CD4-positive, alpha-beta T cell treated with Interleukin-1 beta for 1 hour (primary cell): ENCODE measurements around the gene SEPTIN2.
"Not testable (repeated sequence)": the region's sequence is repeated elsewhere in the genome, so short reads cannot be mapped to it uniquely, and the experiment has no call there.

Experiments
- DNase-seq, 2 donors: peaks; one replicate each; pipeline ENCODE4 v3.0.0-alpha.2; 2020 to 2022

The SEPTIN2 gene

GRCh38 chr2:241354668-241355658, 39.2 kb downstream of the SEPTIN2 start:
- DNase-seq = peak; percentile 80 to 83

DNA sequence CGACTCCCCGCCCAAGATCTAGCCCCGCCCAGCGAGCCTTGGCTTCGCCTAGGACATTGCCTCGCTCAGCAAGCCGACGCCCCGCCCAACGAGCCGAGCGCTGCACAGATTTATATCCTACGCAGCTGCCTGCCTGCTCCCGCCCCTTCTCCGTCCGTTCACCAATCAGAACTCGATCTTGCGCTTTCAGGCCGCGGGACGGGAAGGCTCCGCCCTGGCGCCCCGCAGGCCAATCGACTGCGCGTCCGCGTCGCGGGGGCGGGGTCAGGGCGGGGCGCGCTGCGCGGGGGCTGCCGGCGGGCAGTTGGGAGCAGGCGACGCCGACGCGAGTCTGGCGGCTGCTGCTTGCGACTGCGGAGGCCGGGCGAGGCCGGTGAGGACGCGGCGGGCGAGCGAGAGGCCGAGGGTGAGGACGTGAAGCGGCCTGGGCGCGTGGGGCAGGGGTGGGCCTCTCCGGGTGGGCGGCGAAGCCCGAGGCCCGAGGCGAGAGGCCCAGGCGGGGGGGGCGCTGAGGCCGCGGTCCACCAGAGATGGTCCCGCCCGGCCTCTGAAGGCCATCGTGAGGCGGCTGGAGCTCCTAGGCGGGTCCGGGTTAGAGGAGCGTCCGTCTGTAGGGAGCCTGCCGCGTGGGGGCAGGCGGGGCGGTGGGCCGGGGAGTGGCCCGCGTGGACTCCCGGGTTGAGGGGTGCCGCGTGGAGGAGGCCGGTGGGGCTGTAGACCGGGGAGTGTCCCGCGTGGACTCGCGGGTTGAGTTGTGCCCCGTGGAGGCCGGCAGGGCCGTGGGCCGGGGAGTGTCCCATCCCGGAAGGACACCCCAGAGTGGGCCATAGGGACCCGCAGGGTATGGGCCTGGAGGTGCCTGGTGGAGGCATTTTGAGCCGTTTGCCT, 40.5 kb downstream of the SEPTIN2 start, which contains the start of gene FARP2:
TSS of gene FARP2 (plus strand) at position 303 of the 888 bp plus-strand sequence. CDS start 16,823 bp downstream, outside the sequence.
- peak; percentile 97 to 98 for DNase-seq

DNA sequence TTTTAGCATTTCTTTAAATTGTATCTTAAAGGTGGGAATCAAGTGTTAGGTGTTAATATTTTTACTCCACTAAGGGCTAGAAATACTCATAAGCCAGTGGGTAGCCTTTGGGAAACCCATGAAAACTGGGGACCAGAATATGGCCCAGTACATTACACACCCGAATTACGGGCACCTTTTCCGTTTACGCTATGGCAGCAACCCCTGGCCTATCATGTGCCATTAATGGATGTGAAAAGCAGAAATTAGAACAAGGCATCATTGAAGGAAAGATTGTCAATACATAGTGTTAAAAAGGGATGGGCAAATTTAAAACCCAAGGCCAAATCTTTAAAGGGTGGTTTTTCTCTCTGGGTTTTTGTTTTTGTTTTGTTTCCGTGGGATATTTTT, 41.1 kb downstream of the SEPTIN2 start:
- DNase-seq = no peak

GRCh38 chr2:241357531-241357930, 41.8 kb downstream of the SEPTIN2 start:
- DNase-seq = no peak

GRCh38 chr2:241358470-241358869, 42.7 kb downstream of the SEPTIN2 start:
- peak; percentile 10 to 31 for DNase-seq

DNA sequence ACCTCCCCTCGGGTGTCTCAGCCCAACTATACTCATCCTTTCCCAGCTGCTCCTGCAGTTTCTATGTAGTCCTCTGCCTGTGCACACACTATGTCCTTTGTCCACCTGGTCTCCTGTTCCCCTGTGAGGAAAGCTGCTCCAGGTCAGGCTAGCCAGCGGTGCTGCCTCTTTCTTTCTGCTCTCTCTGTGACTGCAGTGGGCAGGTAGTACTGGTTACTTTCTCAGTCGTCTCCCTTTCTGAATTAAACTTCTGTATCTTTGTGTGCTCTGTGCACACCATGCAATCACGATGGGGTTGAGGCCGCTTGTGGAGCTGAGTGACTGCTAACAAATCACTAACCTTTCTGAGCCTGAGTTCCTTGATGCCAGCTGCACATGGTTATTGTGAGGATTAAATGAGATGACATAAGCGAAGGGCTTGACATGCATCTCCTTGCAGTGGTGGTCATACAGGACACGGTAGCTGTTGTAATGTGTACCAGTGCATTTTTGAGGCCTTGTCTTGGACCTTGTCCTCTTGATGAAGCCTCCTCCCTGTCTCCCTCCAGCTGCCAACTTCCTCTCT, 43.8 kb downstream of the SEPTIN2 start:
- DNase-seq = no peak

DNA sequence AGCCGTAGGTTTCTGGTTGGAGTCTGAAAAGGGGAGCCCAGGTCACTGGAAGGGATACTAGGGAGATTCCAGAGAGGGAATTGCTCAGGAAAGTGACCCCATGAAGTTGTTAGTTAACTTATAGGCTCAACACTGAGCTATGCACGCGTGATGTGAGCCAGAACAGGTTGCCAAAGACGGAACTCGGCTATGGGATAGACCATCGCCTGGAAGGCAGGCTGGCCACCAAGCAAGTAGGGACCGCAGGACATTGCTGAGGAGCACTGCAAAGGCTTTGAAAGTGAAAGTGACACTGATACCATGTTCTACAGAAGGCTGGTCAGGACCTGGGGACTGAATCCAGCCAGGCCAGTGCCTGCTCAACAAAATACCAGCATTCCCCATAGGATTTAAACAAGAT, 47.7 kb downstream of the SEPTIN2 start:
- DNase-seq = no peak

DNA sequence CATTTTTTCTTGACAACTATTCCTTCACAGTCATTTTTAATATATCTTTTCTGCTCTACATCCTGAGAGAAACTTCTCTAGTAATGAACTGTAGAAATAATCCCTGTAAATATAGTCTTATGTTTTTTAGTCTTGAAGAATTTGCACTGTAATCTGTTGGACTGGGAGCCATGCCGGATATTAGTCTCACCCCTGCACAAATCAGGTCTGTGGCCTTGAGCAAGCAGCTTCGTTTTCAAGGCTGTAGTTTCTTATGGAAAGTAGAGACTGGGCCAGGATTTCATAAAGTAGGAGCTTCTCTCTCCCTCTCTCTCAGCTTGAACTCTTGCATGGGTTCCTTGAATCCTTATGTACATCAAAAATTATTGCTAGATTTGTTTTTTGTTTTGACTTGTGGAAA, 49.1 kb downstream of the SEPTIN2 start:
- DNase-seq = no peak

DNA sequence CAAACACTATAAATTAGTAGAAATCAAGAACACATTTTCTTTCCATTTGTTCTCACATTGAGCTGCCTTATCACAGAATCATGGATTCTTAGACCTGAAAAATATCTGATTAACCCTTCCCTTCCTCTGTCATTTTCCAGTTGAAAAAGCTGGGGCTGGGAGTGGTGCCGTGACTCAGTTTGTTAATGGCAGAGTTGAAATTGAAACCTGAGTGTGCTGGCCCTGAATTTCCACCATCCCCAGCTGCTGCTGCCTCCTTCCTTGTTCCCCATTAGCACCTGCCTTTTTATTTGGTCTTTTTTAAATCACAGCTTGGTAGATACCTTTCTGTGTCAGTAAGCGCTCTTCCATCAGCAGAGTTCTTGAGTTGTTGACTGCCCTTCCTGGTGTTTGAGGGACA, 51.0 kb downstream of the SEPTIN2 start:
- no peak for DNase-seq

GRCh38 chr2:241368643-241369042, 52.9 kb downstream of the SEPTIN2 start:
- DNase-seq = no peak

DNA sequence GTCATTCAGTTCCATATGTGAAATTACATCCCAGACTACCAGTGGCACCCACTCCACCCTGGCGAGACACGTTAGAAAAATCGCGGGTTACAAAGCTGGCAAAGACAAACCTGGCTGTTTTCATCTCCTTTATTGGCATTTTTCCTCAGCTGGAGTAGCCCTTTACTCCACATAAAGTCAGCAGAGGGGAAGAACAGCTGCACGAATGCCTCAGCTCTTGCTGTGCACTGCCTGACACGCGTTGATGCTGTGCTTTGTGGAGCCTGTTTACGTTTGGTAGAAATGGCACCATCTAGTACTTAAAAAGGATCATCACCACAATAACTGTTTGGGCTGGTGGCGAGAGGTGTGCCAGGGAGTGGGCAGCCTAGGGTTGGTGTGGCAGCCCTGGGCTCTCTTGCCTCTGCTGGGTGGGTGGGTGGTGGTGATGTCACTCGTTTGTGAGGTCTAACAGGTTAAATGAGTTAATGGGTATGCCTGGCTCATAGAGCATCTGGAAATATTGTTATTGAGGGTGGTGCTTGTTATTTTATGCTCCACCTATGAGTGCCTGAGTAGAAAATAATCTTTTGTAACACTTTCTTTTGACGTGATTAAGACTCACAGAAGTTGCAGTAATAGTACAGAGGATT, 56.8 kb downstream of the SEPTIN2 start:
- DNase-seq = no peak

GRCh38 chr2:241373446-241373845, 57.7 kb downstream of the SEPTIN2 start:
- no peak for DNase-seq

GRCh38 chr2:241373906-241374305, 58.2 kb downstream of the SEPTIN2 start:
- DNase-seq = not testable (repeated sequence)

- DNase-seq = no peak
Measured at GRCh38 chr2:241375300-241375699, 59.6 kb downstream of the SEPTIN2 start.

GRCh38 chr2:241376808-241377207, 61.1 kb downstream of the SEPTIN2 start:
- DNase-seq = no peak

DNA sequence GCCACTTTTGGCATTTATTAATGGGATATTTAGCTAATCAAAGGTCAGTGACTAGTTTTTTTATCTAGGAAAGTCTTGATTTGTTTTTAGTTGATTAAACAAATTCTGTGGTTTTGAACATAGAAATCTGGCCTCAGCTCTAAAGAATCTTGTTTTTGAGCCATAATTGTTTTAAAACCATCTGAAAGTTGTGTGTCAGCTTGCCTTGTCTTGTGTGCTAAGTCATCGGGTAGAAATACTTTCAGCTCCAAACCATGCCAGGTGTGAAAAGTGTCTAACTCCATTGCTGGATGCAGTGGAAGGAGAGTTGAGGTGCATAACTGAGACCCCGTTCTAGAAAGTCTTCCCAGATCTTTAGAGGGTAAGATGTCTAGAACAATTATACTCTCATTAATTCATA, 63.1 kb downstream of the SEPTIN2 start:
- DNase-seq = no peak

DNA sequence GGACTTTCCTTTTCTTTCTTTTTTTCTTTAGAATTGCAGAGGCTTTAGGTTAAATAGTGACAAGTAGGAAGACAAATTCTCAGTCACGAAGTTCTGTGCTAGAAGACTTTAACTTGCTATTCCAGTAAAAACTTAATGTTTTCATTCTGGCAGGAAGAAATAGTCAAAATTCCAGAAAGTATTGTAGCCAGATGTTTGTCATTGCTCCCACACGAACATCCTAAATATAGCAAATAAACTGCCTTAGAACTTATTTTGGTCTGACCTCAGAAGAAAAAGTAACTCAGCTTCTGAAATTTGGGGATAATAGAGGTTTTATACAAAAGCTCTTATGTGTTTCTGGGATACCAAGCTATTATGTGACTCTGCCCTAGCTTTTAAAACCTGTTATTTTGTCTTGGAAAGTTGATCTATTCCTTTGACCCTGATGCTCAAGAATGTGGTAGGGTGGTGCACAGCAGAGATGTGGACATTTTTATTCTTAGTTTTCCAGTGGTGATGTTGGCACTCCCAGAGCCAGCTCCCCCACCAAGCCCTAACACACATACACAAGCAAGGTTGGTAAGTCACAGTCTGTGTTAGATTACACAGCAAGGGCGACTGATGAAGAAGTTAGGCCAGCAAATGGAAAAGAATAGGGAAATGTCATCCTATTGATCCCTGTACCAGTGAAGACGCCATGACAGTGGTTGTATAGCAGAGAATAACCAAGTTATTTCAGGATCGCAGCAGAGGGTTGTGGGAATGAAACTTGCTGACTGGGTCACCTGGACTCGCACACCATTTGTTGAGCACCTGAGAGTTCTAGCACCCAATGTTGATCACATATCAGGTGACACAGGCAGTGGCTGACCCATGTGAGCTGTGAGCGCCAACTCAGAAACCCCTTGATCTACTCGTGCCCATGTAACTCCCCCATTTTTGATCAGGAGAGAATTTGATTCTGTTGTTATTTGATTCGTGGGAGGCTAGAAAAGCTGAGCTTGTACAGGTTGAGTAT, 64.1 kb downstream of the SEPTIN2 start:
- no peak for DNase-seq

- DNase-seq = no peak
Measured at GRCh38 chr2:241381872-241382271, 66.1 kb downstream of the SEPTIN2 start.

- DNase-seq = not testable (repeated sequence)
Measured at GRCh38 chr2:241385450-241385849, 69.7 kb downstream of the SEPTIN2 start.

DNA sequence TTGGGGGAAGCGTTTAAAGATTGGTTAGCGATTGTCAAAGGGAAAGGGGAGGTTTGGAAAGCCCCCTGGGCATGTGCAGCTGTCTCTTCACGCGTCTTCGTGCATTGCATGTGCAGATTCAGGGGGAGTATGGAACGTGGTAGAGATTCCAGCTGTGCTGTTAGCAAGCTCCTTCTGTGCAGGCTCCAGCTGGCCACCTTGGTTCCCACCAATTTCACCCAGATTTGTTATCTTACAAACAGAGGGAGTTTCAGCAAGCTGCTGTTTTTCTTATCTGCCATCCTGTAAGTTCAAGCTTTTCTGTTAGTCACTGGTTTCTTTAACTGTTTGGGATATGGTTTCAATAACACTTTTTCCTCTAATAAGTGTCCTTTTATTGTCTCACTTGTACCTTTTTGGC, 70.8 kb downstream of the SEPTIN2 start:
- DNase-seq = no peak

DNA sequence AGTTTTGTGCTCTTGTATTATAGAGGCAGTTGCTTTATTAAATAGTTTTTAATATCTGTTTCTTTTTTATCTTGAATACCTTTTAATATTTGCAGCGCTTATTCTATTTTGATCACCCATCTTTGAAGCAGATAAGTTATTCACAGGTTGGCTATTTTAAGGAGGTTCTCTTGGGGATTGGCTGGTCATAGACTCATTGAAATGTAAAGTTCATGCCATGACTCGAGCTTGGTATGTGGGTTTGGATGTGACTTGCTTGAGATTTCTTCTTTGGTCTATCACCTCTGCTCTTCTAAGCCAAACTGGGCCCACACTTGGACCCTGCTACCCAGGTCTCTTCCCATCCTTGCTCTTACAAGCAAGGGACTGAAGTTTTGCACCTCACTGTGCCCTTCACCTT, 74.0 kb downstream of the SEPTIN2 start:
- no peak for DNase-seq
